ENCODE data around the gene TMEM236. TPM values are rescaled to one million over a fixed set of nuclear protein-coding genes. Genes with fewer than 3 reads are reported as not detected.

The TMEM236 gene, protein sequence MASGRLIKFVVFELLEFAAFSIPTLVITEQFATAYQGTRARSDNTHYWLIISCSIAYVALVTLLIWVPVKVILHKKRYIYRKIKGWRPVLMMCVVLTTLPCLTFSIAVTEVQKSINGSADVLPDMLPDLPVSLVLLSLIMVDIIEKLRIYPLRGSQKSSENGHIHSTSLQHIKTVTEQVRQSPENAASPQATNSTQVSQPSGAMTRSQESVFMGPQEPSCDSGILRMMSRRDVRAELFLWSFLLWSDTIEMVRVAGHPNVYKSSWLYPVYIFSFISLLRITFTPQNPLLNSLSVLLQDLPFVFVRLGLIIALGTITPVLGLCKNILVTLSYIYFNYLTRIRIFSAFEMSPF
- total RNA-seq = not detected in 2 replicates

DNA sequence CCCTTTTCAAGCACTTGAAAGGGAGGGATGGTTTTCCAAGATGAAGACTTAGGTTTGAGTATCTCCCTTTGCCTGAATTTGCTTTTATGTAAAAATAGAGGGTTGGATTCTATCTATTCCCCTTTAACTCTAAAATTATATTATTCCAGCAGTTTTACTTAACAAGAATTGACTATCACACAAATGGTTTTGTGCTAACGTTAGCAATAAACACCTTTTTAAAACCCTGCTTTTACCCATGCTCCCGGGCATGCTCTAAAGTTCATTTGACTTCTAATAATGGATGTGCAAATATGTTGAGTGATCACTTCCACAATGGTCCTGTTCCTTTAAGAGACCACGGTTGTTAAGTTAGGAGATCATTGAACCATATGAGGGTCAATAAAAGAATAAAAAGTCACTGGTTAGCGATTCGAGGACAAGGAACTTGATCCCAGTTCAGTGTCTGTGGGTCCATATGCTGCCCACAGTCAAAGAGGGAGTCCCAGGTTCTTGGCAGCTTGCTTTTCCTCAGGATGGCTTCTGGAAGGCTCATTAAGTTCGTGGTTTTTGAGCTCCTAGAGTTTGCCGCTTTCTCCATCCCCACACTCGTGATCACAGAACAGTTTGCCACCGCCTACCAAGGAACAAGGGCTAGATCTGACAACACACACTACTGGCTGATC, at the start of gene TMEM236:
TSS of gene TMEM236 (plus strand) at position 421 of the 665 bp plus-strand sequence. CDS start at position 516, 95 bp downstream.

DNA sequence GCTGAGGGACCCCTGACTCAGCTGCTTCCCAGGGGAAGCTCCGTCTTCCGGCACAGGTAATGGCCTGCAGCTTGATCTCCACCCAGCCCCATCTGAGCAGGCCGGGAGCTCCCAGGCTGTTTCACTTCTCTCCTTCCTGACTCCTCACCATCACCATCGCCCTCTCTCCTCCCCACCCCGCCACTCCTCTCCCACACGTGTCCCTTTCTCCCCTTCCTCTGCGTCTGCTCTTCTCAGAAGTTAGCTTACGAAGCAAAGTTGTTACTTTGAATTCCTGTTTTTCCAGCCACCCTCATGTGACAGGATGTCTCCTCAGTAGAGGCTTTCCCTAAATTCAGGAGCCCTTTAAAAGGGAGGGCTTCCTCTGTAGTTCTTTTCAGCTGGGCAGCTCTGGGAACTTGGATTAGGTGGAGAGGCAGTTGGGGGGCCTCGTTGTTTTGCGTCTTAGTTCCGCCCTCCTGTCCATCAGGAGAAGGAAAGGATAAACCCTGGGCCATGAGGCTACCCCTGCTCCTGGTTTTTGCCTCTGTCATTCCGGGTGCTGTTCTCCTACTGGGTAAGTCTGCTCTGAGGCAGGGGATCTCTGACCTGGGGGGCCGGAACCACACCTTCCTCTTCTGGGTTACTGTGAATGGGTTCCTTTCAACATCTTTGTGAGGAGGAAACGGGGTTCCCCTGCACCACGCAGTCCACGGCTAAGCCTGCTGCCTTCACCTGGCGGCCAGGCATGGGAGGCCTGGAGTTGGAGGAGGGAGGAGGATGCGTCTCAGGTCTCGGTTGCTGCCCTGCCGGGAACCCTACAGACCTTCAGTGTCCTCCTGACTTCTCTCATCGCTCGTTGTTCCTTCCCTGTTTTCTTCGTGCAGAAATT, 57.2 kb downstream of the TMEM236 start, which contains the start of gene MRC1:
TSS of gene MRC1 (plus strand) at position 378 of the 871 bp plus-strand sequence. CDS start at position 496, 118 bp downstream.

Other genes with a start within 250 kb of the TMEM236 start
- gene HACD1, start 134.8 kb upstream of the TMEM236 start, total RNA-seq = 16.6 and 26.4 TPM in 2 replicates
- gene STAM, start 108.0 kb upstream of the TMEM236 start, total RNA-seq = 14.6 and 15.5 TPM in 2 replicates
- gene MRC1, start 57.1 kb downstream of the TMEM236 start, total RNA-seq = not detected in 2 replicates
- not detected in 2 replicates for gene SLC39A12, start 199.7 kb downstream of the TMEM236 start, total RNA-seq

Data from bronchus fibroblast of lung (primary cell).